HS-27A (cell line): ENCODE measurements around the gene RNF157.
"Not testable (repeated sequence)": the region's sequence is repeated elsewhere in the genome, so short reads cannot be mapped to it uniquely, and the experiment has no call there.

ENCODE experiments used
- DNase-seq: peaks from one replicate; pipeline ENCODE4 v3.0.0-alpha.2; 2012; ENCODE audit warnings: low read depth, missing footprints

Gene RNF157

GRCh38 chr17:76254275-76254674, 14.0 kb upstream of the RNF157 start:
- no peak for DNase-seq

GRCh38 chr17:76253841-76254240, 13.5 kb upstream of the RNF157 start:
- no peak for DNase-seq

- not testable (repeated sequence) for DNase-seq
Measured at GRCh38 chr17:76252967-76253766, 12.9 kb upstream of the RNF157 start.

- DNase-seq = no peak
Measured at GRCh38 chr17:76252040-76252954, 12.0 kb upstream of the RNF157 start.

- DNase-seq = no peak
Measured at GRCh38 chr17:76251478-76252039, 11.3 kb upstream of the RNF157 start.

GRCh38 chr17:76250141-76250540, 9.8 kb upstream of the RNF157 start:
- DNase-seq = no peak

- no peak for DNase-seq
Measured at GRCh38 chr17:76248013-76248782, 7.9 kb upstream of the RNF157 start.

- DNase-seq = no peak
Measured at GRCh38 chr17:76247304-76247703, 7.0 kb upstream of the RNF157 start.

GRCh38 chr17:76246080-76247066, 6.1 kb upstream of the RNF157 start:
- DNase-seq = no peak

- DNase-seq = not testable (repeated sequence)
Measured at GRCh38 chr17:76244721-76245120, 4.4 kb upstream of the RNF157 start.

GRCh38 chr17:76243826-76244679, 3.8 kb upstream of the RNF157 start:
- DNase-seq = no peak

- no peak for DNase-seq
Measured at GRCh38 chr17:76241691-76242255, 1.5 kb upstream of the RNF157 start.

GRCh38 chr17:76241204-76241538, 878 bp upstream of the RNF157 start:
- no peak for DNase-seq

GRCh38 chr17:76239538-76240274, 587 bp downstream of the RNF157 start:
- DNase-seq = no peak

GRCh38 chr17:76238847-76239537, 1.3 kb downstream of the RNF157 start:
- no peak for DNase-seq

GRCh38 chr17:76237859-76238313, 2.4 kb downstream of the RNF157 start:
- DNase-seq = no peak

- DNase-seq = no peak
Measured at GRCh38 chr17:76236603-76237002, 3.7 kb downstream of the RNF157 start.

- DNase-seq = no peak
Measured at GRCh38 chr17:76235883-76236282, 4.4 kb downstream of the RNF157 start.
